Gastroesophageal sphincter (tissue), 3 donors: ENCODE data around the gene IQCM.

Source experiments
- CTCF ChIP-seq, 4 experiments: fragments of 200-600 bp in 2 of 4; fragments of 450-650 bp in 2 of 4; sonication (generic) in 1 of 4; IDR thresholded peaks; one replicate each; pipeline ENCODE4 v1.5.1; 2017 to 2019; ENCODE audit warnings: antibody characterized with exemption in 4 of 4, mild to moderate bottlenecking in 2 of 4, moderate library complexity in 2 of 4
- EP300 ChIP-seq: sonication (generic); formaldehyde crosslinking; IDR thresholded peaks from one replicate; pipeline ENCODE4 v1.6.1; 2017; ENCODE audit warnings: antibody characterized with exemption, mild to moderate bottlenecking
- POLR2A ChIP-seq, 2 donors: fragments of 450-650 bp; IDR thresholded peaks; one replicate each; pipeline ENCODE4 v1.6.1; 2017; ENCODE audit warnings: antibody characterized with exemption in 2 of 2, mild to moderate bottlenecking in 2 of 2, moderate library complexity in 1 of 2
- POLR2AphosphoS5 ChIP-seq: sonication (generic); formaldehyde crosslinking; IDR thresholded peaks from one replicate; pipeline ENCODE4 v1.6.1; 2017; ENCODE audit warnings: antibody characterized with exemption

GRCh38 chr4:149700272-149700671, 115.4 kb downstream of the IQCM start:
- TF ChIP-seq CTCF (IDR thresholded peaks at IDR 0.05) (no peak), POLR2A (IDR thresholded peaks at IDR 0.05) (no peak), POLR2AphosphoS5 (no peak), EP300 (no peak)
